Skeletal muscle tissue (tissue), 4 donors: ENCODE results near the gene ALPK1. TPM values are rescaled to one million over a fixed set of nuclear protein-coding genes. Genes with fewer than 3 reads are reported as not detected.
"Not testable (repeated sequence)": the region's sequence is repeated elsewhere in the genome, so short reads cannot be mapped to it uniquely, and the experiment has no call there.

ENCODE experiments used
- H3K27ac ChIP-seq: one replicate; pipeline ENCODE4 v1.7.0; 2013; ENCODE audit warnings: mild to moderate bottlenecking, low read depth, low read length, inconsistent platforms
- H3K27me3 ChIP-seq, 3 donors: one replicate each; pipeline ENCODE4 v1.7.0; 2013; ENCODE audit warnings: low read length in 3 of 3; ENCODE audit not compliant: control insufficient read depth in 3 of 3, insufficient read depth in 3 of 3
- H3K36me3 ChIP-seq, 3 donors: one replicate each; pipeline ENCODE4 v1.7.0; 2013; ENCODE audit warnings: low read length in 3 of 3; ENCODE audit not compliant: control insufficient read depth in 3 of 3, insufficient read depth in 3 of 3
- H3K4me1 ChIP-seq, 3 donors: one replicate each; pipeline ENCODE4 v1.7.0; 2013; ENCODE audit warnings: low read length in 3 of 3, mild to moderate bottlenecking in 3 of 3; ENCODE audit not compliant: control insufficient read depth in 3 of 3, insufficient read depth in 3 of 3
- H3K4me3 ChIP-seq, 3 donors: one replicate each; pipeline ENCODE4 v1.7.0; 2013; ENCODE audit warnings: low read length in 3 of 3
- H3K9ac ChIP-seq, 3 donors: one replicate each; pipeline ENCODE4 v1.7.0; 2013; ENCODE audit warnings: low read length in 3 of 3, mild to moderate bottlenecking in 3 of 3, moderate library complexity in 2 of 3, low read depth in 1 of 3
- H3K9me3 ChIP-seq, 3 donors: one replicate each; pipeline ENCODE4 v1.7.0; 2013; ENCODE audit warnings: low read length in 3 of 3; ENCODE audit not compliant: control insufficient read depth in 3 of 3
- total RNA-seq: library from RNA; depleted of rRNA; stranded (reverse); fragments of >200 nt; gene quantifications from one replicate; pipeline ENCODE4 v1.2.3, GENCODE V29; 2014
- donor health status: Osteomylitis.

ALPK1 gene
- total RNA-seq, 1 donor from 2014 or later: 9.4 TPM

GRCh38 chr4:112274959-112275358 lies 22.2 kb upstream of the ALPK1 start:
- Histone ChIP-seq H3K9me3 (no peaks in the 10 kb centered on the region), H3K36me3 (peaks cover 0 to 3% (median 0%) of the 10 kb centered on the region in 3 donors), H3K4me3 (no peak overlapping the region), H3K27ac (no peak overlapping the region), H3K27me3 (no peaks in the 10 kb centered on the region), H3K9ac (no peak overlapping the region), H3K4me1 (peaks cover 0 to 2% (median 0%) of the 10 kb centered on the region in 3 donors)

- no peak overlapping the region for H3K27ac ChIP-seq
- no peaks in the 10 kb centered on the region for H3K9me3 ChIP-seq
- H3K4me1 ChIP-seq: peaks cover 0 to 2% (median 0%) of the 10 kb centered on the region in 3 donors
- peaks cover 0 to 3% (median 0%) of the 10 kb centered on the region in 3 donors for H3K36me3 ChIP-seq
- H3K9ac ChIP-seq: no peak overlapping the region
- H3K4me3 ChIP-seq: no peak overlapping the region
- no peaks in the 10 kb centered on the region for H3K27me3 ChIP-seq
These were observed 21.1 kb upstream of the ALPK1 start for GRCh38 chr4:112276113-112276512.

- Histone ChIP-seq H3K36me3 (peaks cover 0 to 3% (median 0%) of the 10 kb centered on the region in 3 donors), H3K9ac (no peak overlapping the region), H3K27me3 (no peaks in the 10 kb centered on the region), H3K9me3 (no peaks in the 10 kb centered on the region), H3K4me1 (peaks cover 0 to 2% (median 0%) of the 10 kb centered on the region in 3 donors), H3K4me3 (no peak overlapping the region), H3K27ac (no peak overlapping the region)
These were observed 19.9 kb upstream of the ALPK1 start for GRCh38 chr4:112277220-112277619.

- no peak overlapping the region for H3K9ac ChIP-seq
- H3K4me1 ChIP-seq: peaks cover 0 to 2% (median 0%) of the 10 kb centered on the region in 3 donors
- no peak overlapping the region for H3K27ac ChIP-seq
- no peak overlapping the region for H3K4me3 ChIP-seq
- H3K9me3 ChIP-seq: no peaks in the 10 kb centered on the region
- no peaks in the 10 kb centered on the region for H3K27me3 ChIP-seq
- peaks cover 0 to 3% (median 0%) of the 10 kb centered on the region in 3 donors for H3K36me3 ChIP-seq
These were observed 19.3 kb upstream of the ALPK1 start for GRCh38 chr4:112277705-112278448.

- Histone ChIP-seq H3K9ac (peak overlapping the region in 1 of 3 donors; percentile 48), H3K27me3 (no peaks in the 10 kb centered on the region), H3K4me3 (no peak overlapping the region), H3K4me1 (peaks cover 0 to 6% (median 3%) of the 10 kb centered on the region in 3 donors), H3K36me3 (peaks cover 0 to 3% (median 0%) of the 10 kb centered on the region in 3 donors), H3K27ac (no peak overlapping the region), H3K9me3 (no peaks in the 10 kb centered on the region)
These were observed 17.9 kb upstream of the ALPK1 start for GRCh38 chr4:112279025-112279881.

GRCh38 chr4:112279882-112280315 lies 17.3 kb upstream of the ALPK1 start:
- Histone ChIP-seq H3K27me3 (no peaks in the 10 kb centered on the region), H3K4me1 (peaks cover 4 to 6% (median 4%) of the 10 kb centered on the region in 3 donors), H3K36me3 (peaks cover 0 to 3% (median 0%) of the 10 kb centered on the region in 3 donors), H3K4me3 (no peak overlapping the region), H3K9ac (no peak overlapping the region), H3K9me3 (no peaks in the 10 kb centered on the region), H3K27ac (no peak overlapping the region)

- Histone ChIP-seq H3K27me3 (no peaks in the 10 kb centered on the region), H3K36me3 (peaks cover 0 to 3% (median 0%) of the 10 kb centered on the region in 3 donors), H3K9me3 (no peaks in the 10 kb centered on the region), H3K9ac (no peak overlapping the region), H3K27ac (no peak overlapping the region), H3K4me3 (no peak overlapping the region), H3K4me1 (peaks cover 6 to 9% (median 6%) of the 10 kb centered on the region in 3 donors)
These were observed 16.6 kb upstream of the ALPK1 start for GRCh38 chr4:112280386-112281056.

- H3K9me3 ChIP-seq, H3K36me3 ChIP-seq, H3K4me3 ChIP-seq, H3K27ac ChIP-seq, H3K9ac ChIP-seq, H3K27me3 ChIP-seq: not testable (repeated sequence)
- peaks cover 6 to 14% (median 13%) of the 10 kb centered on the region in 3 donors for H3K4me1 ChIP-seq
These were observed 15.2 kb upstream of the ALPK1 start for GRCh38 chr4:112281895-112282398.

- Histone ChIP-seq H3K9ac (no peak overlapping the region), H3K27me3 (no peaks in the 10 kb centered on the region), H3K9me3 (no peaks in the 10 kb centered on the region), H3K4me1 (peaks cover 6 to 14% (median 13%) of the 10 kb centered on the region in 3 donors), H3K4me3 (no peak overlapping the region), H3K36me3 (no peaks in the 10 kb centered on the region), H3K27ac (no peak overlapping the region)
These were observed 14.1 kb upstream of the ALPK1 start for GRCh38 chr4:112282860-112283667.
